Endometrial microvascular endothelial cells (primary cell): ENCODE data around the gene ARF1. TPM values are rescaled to one million over a fixed set of nuclear protein-coding genes. Genes with fewer than 3 reads are reported as not detected.

Source experiments
- in situ Hi-C: cut with HindIII; loops from 2 replicates; pipeline ENCODE4 v1.10.0; 2017; ENCODE audit warnings: low sequenced_read_pairs, low pct_unique_long_range_greater_than_20kb; ENCODE audit errors: inconsistent ontology term
- total RNA-seq: library from RNA; depleted of rRNA; stranded (reverse); fragments of >200 nt; gene quantifications from one replicate; pipeline ENCODE4 v1.2.3, GENCODE V29; 2015; ENCODE audit errors: inconsistent ontology term

The ARF1 gene
- total RNA-seq, 1 donor from 2014 or later: 572 TPM

DNA sequence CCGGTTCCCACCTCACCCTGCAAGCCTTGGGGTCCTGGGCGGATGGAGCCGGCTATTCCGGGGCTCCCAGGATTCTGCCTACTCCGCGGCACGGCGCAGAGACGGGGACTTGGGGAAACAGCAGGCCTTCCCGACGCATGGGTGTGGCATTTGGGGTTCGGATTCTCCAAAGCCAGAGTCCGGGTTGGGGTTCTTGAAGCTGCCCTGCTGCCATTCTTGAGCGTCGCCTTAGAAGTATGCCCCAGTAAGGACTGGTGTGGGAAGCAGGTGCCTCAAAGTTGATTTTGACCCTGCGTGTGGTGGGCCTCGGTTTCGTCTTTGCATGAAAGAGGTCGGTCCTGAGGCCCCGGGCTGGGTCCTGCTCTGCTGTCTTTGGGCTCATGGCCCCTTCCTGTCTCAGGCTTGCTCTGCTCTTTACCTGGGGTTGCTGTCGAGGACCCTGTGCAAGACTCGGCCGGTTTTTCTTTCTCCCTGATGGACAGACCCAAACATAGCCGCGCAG is 58.3 kb downstream of the ARF1 start:
- in situ Hi-C loops: no loop called here

DNA sequence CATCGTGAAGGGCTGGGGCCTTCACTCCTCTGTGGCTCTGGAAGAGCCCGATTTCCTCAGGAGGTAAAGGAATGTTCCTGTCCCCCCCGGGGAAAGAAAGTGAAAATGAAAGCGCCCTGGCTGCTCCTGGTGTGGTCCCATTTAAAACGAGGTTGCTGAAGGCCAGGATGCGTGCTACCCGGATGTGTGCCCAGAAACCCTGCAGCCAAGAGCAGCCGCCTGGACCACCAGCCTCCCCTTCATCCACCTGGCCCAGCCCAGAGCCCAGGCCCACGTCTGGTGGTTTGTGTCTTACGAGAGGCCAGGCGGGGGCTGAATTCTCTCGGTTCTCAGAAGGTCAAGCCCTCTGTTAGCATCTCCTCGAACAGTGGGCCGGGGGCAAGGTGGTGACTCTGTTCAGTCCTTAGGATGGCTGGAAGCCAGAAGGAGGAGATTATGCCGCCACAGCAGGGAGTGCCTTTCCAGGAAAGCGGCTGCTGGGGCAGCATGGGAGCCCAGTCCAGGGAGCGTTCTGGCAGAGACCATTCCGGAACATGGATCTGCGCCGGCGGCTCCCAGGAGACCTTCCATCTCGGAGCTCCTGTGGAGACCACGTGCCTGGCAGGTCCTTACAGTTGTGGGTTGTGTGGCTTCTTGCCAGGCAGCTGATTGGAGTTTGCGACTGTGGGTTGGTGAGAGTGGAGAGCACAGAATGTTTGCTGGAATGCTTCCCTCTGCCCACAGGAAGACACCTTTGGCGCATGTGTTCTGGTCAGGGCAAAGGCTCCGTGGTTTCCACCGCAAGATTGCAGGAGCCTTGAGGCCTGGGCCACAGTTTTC is 58.9 kb downstream of the ARF1 start:
- in situ Hi-C loops: no loop called here

DNA sequence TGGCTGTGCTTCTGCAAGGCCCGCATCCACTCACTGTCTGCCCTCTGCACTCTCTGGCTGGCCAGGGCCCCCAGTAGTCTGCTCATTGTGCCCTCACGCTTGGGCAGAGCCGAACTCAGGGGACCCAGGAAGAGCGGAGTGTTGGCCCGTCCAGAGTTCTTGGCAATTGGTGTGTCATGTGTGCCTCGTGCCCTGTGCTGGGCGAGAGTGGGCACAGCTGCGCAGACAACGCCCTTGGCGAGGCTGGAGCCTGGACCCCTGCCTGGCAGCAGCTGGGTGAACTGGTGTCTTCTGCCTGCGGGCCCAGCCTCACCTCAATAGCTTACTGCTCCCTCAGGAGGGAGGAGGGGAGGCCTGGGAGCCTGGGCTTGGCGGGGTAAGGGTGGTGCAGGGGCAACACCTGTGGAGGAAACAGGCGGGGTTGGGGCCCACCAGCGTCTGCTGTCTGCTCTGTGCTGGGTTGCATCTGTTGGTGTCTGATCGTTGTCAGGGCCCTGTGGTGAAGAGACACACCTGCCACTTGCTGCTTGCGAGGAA is 59.7 kb downstream of the ARF1 start:
- in situ Hi-C loops: no loop called here

DNA sequence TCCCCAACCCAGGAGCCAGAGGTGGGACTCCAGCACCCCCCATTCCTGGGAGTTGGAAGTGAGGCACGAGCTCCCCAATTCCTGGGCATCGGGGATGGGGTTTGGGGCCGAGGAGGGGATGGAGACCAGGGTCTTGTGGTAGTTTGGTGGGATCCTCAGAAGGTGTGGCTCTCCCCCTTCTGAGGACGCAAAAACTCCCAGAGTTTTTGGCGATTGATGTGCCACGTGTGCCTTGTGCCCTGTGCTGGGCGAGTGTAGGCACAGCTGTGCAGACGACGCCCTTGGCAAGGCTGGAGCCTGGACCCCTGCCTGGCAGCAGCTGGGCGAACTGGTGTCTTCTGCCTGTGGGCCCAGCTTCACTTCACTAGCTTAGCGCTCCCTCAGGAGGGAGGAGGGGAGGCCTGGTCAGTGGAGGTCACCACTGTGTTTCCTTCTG is 60.2 kb downstream of the ARF1 start:
- in situ Hi-C loops: no loop called here

DNA sequence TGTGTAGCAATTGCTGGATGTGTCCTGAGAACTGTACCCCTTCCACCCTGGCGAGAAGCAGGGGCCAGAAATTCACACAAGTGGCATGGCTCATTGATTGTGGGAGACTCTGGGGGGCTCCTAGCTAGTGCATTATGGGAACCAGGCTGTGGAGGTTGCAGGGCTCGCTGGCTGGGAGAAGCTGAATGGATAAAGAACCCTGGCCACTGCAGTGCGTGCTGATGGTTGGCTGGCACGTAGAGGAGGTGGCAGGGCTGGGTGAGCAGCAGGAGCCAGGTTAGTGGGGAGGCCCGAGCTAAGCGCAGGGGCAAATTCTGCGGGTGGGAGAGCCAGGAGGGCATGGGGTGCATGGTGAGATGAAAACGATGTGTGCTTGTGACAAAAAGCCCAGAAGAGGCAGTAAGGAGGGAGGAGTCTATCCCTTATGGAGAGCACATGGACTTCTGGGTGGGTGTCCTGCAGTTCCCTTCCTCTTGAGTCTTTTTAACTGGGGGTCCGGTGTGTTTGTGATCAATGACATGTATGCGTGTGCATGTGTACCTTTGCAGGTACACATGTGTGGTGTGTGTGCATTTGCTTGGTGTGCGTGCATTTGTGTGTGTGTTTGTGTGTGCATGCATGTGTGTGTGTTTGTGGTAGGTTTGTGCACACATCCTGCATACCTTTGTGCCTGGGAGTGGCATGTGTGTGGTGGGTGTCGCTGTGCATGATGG is 61.1 kb downstream of the ARF1 start:
- in situ Hi-C loops: no loop called here

DNA sequence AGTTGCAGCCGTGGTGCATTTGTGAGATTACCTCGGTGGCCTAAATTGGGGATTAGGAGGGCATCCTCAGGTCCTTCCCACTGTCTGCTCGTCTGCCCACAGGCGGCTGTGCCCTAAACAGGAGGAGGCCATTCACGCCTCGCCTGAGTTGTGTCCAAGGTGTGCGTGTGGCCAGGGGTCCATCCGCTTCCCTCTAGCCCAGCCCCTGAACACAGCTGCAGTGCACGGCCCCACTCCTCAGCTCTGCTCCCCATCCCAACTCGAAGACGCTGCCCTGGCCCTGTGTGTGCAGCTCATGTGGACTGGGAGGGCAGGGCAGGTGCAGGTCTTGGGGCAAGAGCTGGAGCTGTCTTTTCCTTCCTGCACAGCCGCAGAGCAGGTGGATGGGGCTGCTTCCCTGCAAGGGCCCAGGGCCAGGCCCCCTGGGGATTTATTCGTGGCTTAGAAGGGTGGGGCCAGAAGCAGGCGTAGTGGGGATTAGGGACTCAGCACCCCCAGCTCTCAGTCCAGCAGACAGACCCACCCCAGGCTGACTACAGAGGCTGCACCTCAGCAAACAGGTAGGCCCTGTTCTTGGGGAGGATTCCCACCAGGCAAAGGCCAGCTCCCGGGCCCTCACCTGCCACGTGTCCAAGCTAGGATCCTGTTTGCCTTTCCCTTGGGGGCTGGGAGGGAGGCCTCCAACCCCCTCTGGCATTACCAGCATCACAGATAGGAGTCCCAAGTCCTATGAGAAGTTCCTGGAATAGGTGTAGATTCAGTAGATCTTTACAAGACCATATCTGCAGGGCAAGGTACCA is 61.9 kb downstream of the ARF1 start:
- in situ Hi-C loops: no loop called here

DNA sequence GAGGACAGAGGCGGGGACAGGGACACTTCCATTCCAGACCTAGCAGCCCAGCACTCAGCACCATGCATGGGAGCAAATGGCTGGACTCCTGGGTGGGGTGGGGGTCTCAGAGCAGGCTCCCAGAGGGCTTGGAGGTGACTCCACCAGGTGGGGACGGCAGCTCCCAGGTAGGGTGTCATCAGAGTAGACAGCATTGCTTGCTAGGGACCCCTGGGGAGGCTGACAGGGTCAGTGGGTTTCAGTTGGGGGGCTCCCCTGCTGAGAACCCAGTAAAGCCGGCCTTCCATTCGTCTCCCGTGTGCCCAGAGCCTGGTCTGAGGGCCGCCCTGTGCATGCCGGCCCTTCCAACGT is 62.5 kb downstream of the ARF1 start:
- in situ Hi-C loops: no loop called here

DNA sequence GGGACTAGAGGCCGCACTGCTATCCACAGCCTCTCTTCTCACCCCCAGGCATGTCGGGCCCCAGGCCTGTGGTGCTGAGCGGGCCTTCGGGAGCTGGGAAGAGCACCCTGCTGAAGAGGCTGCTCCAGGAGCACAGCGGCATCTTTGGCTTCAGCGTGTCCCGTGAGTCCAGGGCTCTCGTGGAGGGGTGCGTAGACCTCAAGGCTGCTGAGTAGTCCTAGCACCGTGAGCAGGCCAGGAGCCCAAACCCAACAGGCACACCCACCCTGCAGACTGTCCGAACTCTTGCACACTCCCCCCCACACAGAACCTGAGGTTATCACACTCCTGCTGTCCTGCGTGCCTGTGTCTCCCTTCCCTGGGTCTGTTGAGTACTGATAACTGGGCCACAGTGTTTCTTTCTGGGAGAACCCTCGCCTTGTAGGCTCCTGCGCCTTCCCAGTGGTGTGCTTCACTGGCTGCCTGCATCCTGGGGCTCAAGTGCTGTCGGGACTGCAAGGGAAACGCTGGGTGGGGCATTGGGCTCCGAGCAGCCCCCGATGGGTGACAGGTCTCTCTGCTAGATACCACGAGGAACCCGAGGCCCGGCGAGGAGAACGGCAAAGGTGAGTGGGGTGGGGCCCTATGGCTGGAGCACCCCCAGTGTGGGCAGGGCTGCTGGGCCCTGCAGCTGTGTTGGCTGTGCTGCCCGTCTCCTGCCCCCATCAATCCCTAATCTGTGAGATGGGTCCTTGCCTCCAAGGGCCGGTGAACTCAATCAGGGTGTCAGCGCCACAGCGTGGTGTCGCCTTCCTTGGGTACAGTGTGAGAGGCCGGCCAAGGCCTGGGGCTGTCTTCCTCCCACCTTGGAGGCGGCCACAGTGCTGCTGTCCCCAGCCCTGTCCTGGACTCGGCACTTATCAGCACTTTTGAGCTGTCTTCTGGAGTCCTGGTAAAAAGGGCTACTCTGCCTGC is 63.2 kb downstream of the ARF1 start:
- in situ Hi-C loops: no loop called here

DNA sequence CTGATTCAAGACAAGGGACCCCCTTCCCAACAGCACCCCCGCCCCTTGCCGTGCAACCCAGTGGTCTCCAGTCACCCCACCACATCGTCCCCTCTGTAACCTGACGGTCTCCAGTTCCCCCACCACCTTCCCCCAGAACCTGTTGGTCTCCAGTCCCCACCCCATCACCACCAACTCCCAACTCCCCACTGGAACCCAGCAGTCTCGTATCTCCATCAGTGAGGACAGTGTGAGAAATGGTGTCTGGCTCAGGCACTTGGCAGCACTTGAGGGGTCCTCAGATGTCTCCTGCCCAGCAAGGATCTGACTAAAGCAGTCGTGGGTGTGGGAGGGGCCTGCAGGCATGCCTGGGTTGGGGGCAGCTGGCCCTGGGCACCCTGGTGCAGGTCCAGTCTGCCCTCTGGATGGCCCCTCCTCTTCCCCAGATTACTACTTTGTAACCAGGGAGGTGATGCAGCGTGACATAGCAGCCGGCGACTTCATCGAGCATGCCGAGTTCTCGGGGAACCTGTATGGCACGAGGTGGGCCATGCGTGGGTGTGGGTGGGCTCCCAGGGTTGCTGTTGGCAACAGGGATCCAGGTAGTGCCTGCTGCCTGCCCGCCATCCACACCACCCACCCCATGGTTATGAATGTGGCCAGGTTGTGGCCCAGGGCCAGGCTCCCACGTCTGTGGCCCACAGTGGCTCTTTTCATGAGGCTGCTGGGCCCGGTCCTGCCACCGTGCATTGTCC is 64.1 kb downstream of the ARF1 start:
- in situ Hi-C loops: no loop called here

DNA sequence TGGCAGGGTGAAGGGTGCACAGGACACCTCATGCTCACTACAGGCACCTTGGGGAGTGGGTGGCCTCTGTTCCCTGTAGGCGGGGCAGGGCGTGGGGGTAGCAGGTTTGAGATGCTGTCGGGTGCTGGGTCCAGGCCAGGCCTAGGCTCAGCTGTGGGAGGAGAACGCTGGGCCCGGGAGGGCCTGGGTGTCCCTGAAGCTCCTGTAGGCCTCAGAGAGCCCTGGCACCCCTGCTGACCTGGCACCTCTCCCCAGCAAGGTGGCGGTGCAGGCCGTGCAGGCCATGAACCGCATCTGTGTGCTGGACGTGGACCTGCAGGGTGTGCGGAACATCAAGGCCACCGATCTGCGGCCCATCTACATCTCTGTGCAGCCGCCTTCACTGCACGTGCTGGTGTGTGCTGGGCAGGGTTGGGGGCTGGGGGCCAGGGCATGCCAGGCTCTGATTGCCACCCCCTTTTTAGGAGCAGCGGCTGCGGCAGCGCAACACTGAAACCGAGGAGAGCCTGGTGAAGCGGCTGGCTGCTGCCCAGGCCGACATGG is 64.7 kb downstream of the ARF1 start:
- in situ Hi-C loops: no loop called here

DNA sequence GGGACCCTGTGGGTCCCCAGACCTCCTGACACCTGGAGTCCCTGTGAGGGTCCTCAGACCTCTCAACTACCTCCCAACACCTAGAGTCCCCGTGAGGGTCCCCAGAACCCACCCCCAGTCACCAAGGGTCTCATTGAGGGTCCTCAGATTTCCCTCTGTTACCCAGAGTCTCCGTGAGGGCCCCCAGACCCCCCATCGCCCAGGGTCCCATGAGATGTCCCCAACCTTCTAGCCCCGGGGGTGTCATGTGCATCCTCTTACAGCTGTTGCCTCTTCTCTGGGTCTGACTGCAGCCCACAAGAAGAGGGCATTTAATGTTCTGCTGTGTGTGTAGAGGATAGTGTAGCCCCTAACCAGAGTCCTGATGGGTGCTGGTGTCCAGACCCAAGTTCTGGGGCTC is 65.3 kb downstream of the ARF1 start:
- in situ Hi-C loops: no loop called here

DNA sequence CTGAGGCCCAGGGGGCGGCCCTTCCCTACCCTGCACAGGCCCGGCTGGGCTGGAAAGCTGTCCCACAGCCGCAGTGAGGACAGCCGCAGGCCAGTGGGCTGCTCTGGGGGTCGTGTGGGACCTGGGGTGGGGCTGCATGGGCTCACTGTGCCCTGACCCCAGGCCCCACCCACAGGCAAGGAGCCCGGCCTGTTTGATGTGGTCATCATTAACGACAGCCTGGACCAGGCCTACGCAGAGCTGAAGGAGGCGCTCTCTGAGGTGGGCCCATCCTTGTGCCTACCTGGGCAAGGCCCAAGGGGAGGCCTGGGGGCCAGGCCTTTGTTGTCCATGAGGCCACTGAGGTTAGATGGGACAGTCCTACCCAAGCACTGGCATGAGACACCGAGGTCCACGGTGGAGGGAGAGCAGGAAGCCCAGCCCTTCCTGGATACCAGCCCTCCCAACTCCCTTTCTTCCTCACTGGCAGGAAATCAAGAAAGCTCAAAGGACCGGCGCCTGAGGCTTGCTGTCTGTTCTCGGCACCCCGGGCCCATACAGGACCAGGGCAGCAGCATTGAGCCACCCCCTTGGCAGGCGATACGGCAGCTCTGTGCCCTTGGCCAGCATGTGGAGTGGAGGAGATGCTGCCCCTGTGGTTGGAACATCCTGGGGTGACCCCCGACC is 65.8 kb downstream of the ARF1 start:
- in situ Hi-C loops: no loop called here

Other genes starting within 250 kb of the ARF1 start
- not detected for gene WNT9A, start 134.8 kb upstream of the ARF1 start, total RNA-seq
- gene WNT3A, start 75.7 kb upstream of the ARF1 start, total RNA-seq: not detected
- gene C1orf35, start 20.6 kb downstream of the ARF1 start, total RNA-seq: 11.4 TPM
- 89.8 TPM for gene MRPL55, start 26.6 kb downstream of the ARF1 start, total RNA-seq
- 265 TPM for gene GUK1, start 57.6 kb downstream of the ARF1 start, total RNA-seq
- gene GJC2, start 67.2 kb downstream of the ARF1 start, total RNA-seq: 0.28 TPM
- 2.6 TPM for gene IBA57, start 83.1 kb downstream of the ARF1 start, total RNA-seq
- 0.37 TPM for gene OBSCN, start 125.3 kb downstream of the ARF1 start, total RNA-seq